Activated CD8-positive, alpha-beta T cell treated with anti-CD3 and anti-CD28 coated beads for 36 hours (primary cell): ENCODE results near the gene SLC15A2. TPM values are rescaled to one million over a fixed set of nuclear protein-coding genes. Genes with fewer than 3 reads are reported as not detected.

Experiments used
- ATAC-seq: fragments of 200-7000 bp; cut with Tn5 transposase; one replicate; pipeline ENCODE4 v1.10.0; 2021; ENCODE audit warnings: mild to moderate bottlenecking, moderate library complexity
- CTCF ChIA-PET: fragments of 350-600 bp; sonication (Branson Sonifier 250); formaldehyde crosslinking; loops from one replicate; lab custom pipeline; 2021; ENCODE audit warnings: antibody characterized with exemption; lab: Charles Lee
- POLR2A ChIA-PET: fragments of 350-600 bp; sonication (Branson Sonifier 250); formaldehyde crosslinking; loops from one replicate; lab custom pipeline; 2021; ENCODE audit warnings: antibody characterized with exemption; lab: Charles Lee
- DNase-seq: peaks from one replicate; pipeline ENCODE4 v3.0.0-alpha.2; 2020
- H3K27ac Mint-ChIP-seq: one replicate; pipeline ENCODE4 v1.8.0; 2021; ENCODE audit warnings: mild to moderate bottlenecking, mixed read lengths
- H3K27me3 Mint-ChIP-seq: one replicate; pipeline ENCODE4 v1.8.0; 2021; ENCODE audit warnings: mixed read lengths
- H3K36me3 Mint-ChIP-seq: one replicate; pipeline ENCODE4 v1.8.0; 2021; ENCODE audit warnings: low read depth, mixed read lengths
- H3K4me1 Mint-ChIP-seq: one replicate; pipeline ENCODE4 v1.8.0; 2021; ENCODE audit warnings: low read depth, mixed read lengths
- H3K4me3 Mint-ChIP-seq: one replicate; pipeline ENCODE4 v1.8.0; 2021; ENCODE audit warnings: mild to moderate bottlenecking, moderate library complexity, mixed read lengths
- H3K9me3 Mint-ChIP-seq: one replicate; pipeline ENCODE4 v1.8.0; 2021; ENCODE audit warnings: mixed read lengths
- CTCF ChIP-seq: fragments of 200-600 bp; IDR thresholded peaks from one replicate; pipeline ENCODE4 v1.8.0; 2022; ENCODE audit warnings: antibody characterized with exemption, mild to moderate bottlenecking
- intact Hi-C: fragments of 100-400 bp; cut with micrococcal nuclease; formaldehyde crosslinking; loops from one replicate; pipeline ENCODE4 v1.10.0; 2022
- total RNA-seq, 2 experiments: library from RNA; stranded (reverse); gene quantifications; one replicate each; pipeline ENCODE4 v1.2.3, GENCODE V29; 2021

Gene SLC15A2
- total RNA-seq, 2 experiments from 2014 or later = 1.7 TPM

DNA sequence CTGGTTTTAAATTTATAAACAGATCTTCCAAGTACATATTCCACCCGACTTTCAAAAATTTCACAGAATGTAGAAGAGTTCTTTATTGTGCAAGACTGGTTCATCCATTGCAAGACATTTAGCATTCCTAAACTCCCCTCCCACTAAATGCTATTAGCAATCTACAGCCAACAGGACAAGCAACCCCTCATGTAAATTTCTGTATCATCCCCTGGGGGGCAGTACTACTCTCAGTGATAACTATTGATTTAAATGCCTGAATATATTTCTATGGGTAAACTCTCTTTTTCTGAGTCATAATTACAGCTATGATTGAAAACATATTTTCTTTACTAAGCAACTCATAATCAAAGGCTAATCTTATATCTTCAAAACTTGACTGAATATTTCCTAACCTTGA is 10.7 kb upstream of the SLC15A2 start:
- Mint-ChIP-seq H3K27ac (no peak overlapping the region), H3K4me3 (no peak overlapping the region), H3K36me3 (peaks cover 2% of the 10 kb centered on the region), H3K9me3 (no peaks in the 10 kb centered on the region), H3K27me3 (no peaks in the 10 kb centered on the region), H3K4me1 (no peaks in the 10 kb centered on the region)
- ATAC-seq (no peak), DNase-seq (peak; percentile 5)
- ChIA-PET POLR2A (no interaction called here), CTCF (interaction anchor here (1.1 kb wide), 1 partner anchor 38 kb away, joined by 3 read pairs; no protein-coding TSS in a partner anchor)
- peak; percentile 48 for TF ChIP-seq CTCF
- intact Hi-C loops = loop anchor here (10.0 kb wide), 1 partner anchor 211 kb away; no protein-coding TSS in a partner anchor

DNA sequence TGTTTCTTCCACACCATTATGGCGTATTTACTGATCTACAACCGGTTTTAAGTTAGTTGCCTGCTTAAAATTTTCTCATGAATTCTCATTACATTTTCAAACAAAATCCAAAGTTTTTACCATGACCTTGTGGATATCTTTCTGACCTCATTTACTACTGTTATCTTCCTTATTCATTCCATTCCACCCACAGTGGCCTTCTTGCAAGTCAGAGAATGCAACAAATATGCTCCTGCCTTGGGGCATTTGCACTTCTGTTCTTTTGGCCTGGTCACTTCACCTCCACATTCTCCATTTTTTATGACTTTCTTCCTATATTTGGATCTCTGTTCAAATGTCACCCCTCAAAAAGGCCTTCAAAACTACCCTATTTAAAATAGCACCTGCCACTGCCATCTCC is 8.8 kb upstream of the SLC15A2 start:
- Mint-ChIP-seq H3K36me3 (no peaks in the 10 kb centered on the region), H3K27ac (no peak overlapping the region), H3K4me3 (no peak overlapping the region), H3K4me1 (no peaks in the 10 kb centered on the region), H3K27me3 (no peaks in the 10 kb centered on the region), H3K9me3 (no peaks in the 10 kb centered on the region)
- ChIA-PET CTCF (no interaction called here), POLR2A (no interaction called here)
- DNase-seq = no peak
- ATAC-seq = no peak
- no peak for TF ChIP-seq CTCF
- intact Hi-C loops = loop anchor here (10.0 kb wide), 1 partner anchor 209 kb away; no protein-coding TSS in a partner anchor

DNA sequence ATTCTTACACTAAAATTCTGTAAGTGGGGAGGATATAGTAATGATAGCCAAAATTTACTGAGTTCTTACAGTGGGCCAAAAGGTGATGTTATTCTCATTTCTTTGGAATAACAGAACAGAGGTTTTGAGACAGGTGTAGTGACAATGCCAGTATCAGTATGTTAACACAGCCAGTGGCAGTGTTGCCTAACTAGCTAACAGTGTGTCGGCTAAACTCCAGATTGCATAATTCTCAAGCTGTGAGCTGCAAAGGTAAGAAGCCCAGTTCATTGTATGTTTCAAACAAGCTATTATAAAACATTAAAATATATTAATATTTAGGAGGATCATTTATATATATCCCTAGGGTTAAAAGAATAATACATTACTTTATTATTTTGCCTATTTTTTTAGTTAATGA is 920 bp downstream of the SLC15A2 start:
- TF ChIP-seq CTCF = no peak
- Mint-ChIP-seq H3K4me3 (no peak overlapping the region), H3K36me3 (peaks cover 2% of the 10 kb centered on the region), H3K9me3 (no peaks in the 10 kb centered on the region), H3K27ac (no peak overlapping the region), H3K4me1 (no peaks in the 10 kb centered on the region), H3K27me3 (no peaks in the 10 kb centered on the region)
- no peak for ATAC-seq
- intact Hi-C loops = no loop called here
- POLR2A ChIA-PET = no interaction called here
- no peak for DNase-seq
- CTCF ChIA-PET = no interaction called here

DNA sequence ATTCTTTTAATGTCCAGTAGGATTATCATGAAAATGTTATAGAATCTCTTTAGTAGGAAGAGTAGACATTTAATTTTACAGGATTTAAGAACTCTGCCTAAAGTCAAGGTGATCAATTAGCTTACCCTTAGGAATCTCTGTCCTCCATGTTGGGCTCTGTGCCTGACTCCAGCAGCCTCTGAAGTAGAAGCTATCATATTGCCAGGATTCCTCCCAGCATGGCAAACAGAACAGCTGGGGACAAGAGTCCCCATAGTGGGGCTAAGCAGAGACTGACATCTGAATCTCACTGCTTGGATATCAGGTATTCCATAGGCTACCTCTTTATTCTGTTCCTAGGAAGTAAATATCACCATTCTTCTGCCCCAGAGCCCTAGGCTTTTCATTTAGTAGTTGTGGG is 1.5 kb downstream of the SLC15A2 start:
- TF ChIP-seq CTCF = no peak
- Mint-ChIP-seq H3K9me3 (no peaks in the 10 kb centered on the region), H3K4me3 (no peak overlapping the region), H3K27me3 (no peaks in the 10 kb centered on the region), H3K36me3 (peaks cover 2% of the 10 kb centered on the region), H3K4me1 (no peaks in the 10 kb centered on the region), H3K27ac (no peak overlapping the region)
- DNase-seq (no peak), ATAC-seq (no peak)
- ChIA-PET CTCF (interaction anchor here (0.6 kb wide), 1 partner anchor 216 kb away, joined by 3 read pairs; no protein-coding TSS in a partner anchor), POLR2A (no interaction called here)
- intact Hi-C loops = no loop called here

GRCh38 chr3:121896823-121897222 is 2.6 kb downstream of the SLC15A2 start:
- DNase-seq (no peak), ATAC-seq (no peak)
- no peak for TF ChIP-seq CTCF
- H3K9me3 Mint-ChIP-seq = no peaks in the 10 kb centered on the region
- no peaks in the 10 kb centered on the region for H3K27me3 Mint-ChIP-seq
- ChIA-PET POLR2A (no interaction called here), CTCF (no interaction called here)
- H3K27ac Mint-ChIP-seq = no peak overlapping the region
- intact Hi-C loops = no loop called here
- H3K4me1 Mint-ChIP-seq = no peaks in the 10 kb centered on the region
- peaks cover 2% of the 10 kb centered on the region for H3K36me3 Mint-ChIP-seq
- H3K4me3 Mint-ChIP-seq = no peak overlapping the region
